LNCaP clone FGC (cell line): ENCODE data around the gene KLHL22.
"Not testable (repeated sequence)": the region's sequence is repeated elsewhere in the genome, so short reads cannot be mapped to it uniquely, and the experiment has no call there.

Experiments used
- DNase-seq: peaks from one replicate; pipeline ENCODE4 v3.0.0-alpha.2; 2011; ENCODE audit warnings: low read depth
- H3K4me3 ChIP-seq: 2 replicates; pipeline ENCODE4 v1.5.1; 2011; ENCODE audit warnings: mild to moderate bottlenecking, low read depth, low read length, control low read depth
- TF ChIP-seq, protein P1 (sequence below): IDR thresholded peaks from 2 replicates; pipeline ENCODE4 v1.5.1; 2012; ENCODE audit warnings: mild to moderate bottlenecking; ENCODE audit not compliant: control insufficient read depth, insufficient read depth; ENCODE audit errors: extremely low read depth

Gene KLHL22

DNA sequence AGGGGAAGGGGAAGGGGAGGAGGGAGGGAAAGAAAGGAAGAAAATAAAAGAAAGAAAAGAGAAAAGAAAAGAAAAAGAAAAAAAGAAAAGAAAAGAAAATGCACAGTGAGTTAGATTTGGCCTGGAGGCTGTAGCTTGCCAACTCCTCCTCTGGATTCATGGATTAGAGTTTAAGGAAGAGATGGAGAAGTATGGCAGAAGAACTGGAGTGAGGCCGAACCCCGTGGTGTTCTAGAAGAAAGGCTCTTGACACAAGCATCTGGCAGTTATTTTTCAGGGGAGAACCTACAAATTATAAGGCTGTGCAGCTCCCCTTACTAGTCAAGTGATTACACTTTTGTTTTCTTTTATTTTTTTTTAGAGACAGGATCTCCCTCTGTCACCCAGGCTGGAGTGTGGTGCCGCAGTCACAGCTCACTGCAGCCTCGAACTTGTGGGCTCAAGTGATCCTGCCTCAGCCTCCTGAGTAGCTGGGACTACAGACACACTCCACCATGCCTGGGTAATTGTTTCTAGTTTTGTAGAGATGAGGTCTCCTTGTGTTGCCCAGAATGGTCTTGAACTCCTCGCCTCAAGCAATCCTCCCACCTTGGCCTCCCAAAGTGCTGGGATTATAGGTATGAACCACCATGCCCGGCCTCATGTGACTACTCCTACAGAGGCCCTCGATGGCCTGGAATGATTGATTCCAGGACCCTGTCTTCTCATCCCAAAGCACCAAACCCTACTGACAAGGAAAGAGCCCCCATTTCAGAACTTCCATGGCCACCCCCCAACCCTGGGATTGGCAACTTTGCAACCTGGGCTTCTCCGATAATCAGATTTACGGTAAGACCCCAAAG is 82.2 kb downstream of the KLHL22 start:
- TF ChIP-seq, protein P1, sequence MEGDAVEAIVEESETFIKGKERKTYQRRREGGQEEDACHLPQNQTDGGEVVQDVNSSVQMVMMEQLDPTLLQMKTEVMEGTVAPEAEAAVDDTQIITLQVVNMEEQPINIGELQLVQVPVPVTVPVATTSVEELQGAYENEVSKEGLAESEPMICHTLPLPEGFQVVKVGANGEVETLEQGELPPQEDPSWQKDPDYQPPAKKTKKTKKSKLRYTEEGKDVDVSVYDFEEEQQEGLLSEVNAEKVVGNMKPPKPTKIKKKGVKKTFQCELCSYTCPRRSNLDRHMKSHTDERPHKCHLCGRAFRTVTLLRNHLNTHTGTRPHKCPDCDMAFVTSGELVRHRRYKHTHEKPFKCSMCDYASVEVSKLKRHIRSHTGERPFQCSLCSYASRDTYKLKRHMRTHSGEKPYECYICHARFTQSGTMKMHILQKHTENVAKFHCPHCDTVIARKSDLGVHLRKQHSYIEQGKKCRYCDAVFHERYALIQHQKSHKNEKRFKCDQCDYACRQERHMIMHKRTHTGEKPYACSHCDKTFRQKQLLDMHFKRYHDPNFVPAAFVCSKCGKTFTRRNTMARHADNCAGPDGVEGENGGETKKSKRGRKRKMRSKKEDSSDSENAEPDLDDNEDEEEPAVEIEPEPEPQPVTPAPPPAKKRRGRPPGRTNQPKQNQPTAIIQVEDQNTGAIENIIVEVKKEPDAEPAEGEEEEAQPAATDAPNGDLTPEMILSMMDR, result no peak
- no peak for DNase-seq

DNA sequence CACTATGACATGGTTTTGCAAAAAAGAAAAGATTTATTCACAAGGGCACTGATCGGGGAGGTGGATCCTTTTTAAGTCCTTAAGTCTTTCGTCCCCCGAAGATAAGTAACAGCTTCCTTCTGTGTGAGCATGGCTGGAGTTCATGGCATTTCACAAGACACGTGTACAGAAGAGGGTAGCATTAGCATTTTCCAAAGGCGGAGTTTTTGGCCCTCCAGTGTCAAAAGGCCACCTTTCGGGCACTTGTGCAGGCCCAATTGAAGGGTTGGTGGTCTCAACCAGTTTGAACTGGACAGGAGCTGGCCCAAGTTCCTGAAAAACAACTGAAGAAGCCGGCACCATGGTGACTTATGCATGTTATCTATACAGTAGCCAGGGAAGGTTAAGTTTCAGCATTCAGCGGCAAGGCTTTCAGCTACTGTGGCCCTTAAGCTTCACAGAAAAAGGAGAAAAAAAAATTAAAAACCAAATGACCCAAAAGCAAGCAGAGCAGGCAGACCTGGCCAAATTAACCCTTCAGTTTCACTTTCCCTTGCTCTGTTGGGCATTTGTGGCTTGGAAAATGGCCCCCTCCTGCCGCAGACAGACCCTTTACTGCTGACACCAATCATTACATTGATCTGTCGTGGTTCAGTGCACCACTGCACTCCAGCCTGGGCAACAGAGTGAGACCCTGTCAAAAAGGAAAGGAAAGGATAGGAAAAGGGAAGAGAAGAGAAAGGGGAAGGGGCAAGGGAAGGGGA is 83.0 kb downstream of the KLHL22 start:
- TF ChIP-seq, protein P1, result no peak
- DNase-seq, result no peak

More for the DNA sequence above, 82.2 kb downstream of the KLHL22 start:
- no peak overlapping the region for H3K4me3 ChIP-seq

DNA sequence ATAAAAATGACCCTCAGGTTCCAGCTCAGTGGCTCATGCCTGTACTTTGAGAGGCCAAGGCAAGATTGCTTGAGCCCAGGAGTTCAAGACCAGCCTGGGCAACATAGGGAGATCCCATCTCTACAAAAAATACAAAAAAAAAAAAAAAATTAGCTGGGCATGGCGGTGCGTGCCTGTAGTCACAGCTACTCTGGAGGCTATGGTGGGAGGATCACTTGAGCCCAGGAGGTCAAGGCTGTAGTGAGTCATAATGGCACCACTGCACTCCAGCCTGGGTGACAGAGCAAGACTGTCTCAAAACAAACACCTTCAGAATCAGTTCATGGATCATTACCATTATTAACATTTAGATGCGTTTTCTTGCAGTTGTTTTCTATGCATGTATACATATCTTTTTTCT is 86.2 kb downstream of the KLHL22 start:
- not testable (repeated sequence) for DNase-seq

More for the DNA sequence above, 83.0 kb downstream of the KLHL22 start:
- H3K4me3 ChIP-seq, result no peak overlapping the region

DNA sequence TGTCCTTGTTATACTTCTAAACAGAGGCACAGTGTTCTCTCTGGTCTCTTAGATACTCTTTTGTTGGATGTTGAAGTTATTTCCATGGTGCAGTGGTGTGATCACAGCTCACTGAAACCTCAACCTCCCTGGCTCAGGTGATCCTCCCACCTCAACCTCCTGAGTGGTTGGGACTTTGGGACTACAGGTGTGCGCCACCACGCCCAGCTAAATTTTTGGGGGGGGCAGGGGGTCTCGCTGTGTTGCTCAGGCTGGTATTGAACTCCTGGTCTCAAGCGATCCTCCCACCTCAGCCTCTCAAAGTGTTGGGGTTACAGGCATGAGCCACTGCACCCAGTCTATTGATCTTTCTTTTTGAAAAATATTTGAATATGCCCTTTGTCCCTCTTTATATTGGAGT is 86.7 kb downstream of the KLHL22 start:
- no peak for DNase-seq
- TF ChIP-seq, protein P1, result no peak
- H3K4me3 ChIP-seq, result no peak overlapping the region

More for the DNA sequence above, 86.2 kb downstream of the KLHL22 start:
- not testable (repeated sequence) for H3K4me3 ChIP-seq

DNA sequence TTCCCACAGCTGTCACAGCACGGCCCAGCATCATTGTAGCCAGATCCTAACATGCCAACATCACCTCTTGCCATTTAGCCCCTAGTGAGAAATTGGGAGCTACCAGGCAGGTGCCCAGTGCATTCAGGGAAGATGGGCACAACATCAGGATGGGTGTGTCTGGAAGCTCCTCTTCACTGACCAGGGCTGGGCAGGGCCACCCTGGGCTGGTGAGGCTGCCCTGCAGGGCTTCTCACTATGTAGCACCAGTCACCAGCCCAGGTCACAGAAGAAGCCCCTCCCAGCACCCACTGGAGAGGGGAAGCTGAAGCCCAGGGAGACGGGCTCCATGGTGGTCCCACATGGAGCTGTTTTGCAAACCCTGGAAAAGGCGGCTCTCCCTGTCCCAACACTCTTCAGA is 87.8 kb downstream of the KLHL22 start:
- TF ChIP-seq, protein P1, result no peak
- no peak for DNase-seq

DNA sequence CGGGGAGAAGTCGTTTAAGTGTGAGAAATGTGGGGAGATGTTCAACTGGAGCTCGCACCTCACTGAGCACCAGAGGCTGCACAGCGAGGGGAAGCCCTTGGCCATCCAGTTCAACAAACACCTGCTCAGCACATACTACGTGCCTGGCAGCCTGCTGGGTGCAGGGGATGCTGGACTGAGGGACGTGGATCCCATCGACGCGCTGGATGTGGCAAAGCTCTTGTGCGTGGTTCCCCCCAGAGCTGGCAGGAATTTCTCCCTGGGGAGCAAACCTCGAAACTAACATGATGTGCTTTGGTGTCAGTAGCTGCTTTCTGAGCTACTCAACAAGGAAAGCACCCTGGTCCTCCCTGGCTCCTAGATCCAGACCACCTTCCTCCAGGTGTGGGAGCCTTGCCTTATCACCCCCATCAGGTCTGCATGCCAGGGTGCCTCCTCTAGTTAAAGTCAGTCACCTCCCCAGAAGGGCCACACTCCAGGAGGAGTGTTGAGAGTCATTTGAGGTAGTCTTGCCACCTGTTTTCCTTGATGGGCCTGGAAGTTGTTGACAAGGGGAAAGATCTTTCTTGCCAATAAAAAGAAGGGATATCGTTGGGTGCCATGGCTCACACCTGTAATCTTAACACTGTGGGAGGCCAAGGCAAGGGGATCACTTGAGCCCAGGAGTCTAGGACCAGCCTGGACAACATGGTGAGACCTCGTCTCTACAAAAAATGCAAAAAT is 88.7 kb downstream of the KLHL22 start:
- TF ChIP-seq, protein P1, result no peak
- H3K4me3 ChIP-seq, result no peak overlapping the region
- DNase-seq, result no peak

More for the DNA sequence above, 87.8 kb downstream of the KLHL22 start:
- no peak overlapping the region for H3K4me3 ChIP-seq
